Activated CD8-positive, alpha-beta memory T cell treated with anti-CD3 and anti-CD28 coated beads, Interleukin-2, amount 10 ng/mL, durations not matched to agents 7 days and 5 days (primary cell): ENCODE measurements around the gene FUOM. TPM values are rescaled to one million over a fixed set of nuclear protein-coding genes. Genes with fewer than 3 reads are reported as not detected.
A peak's percentile ranks its signal among the peaks of the same experiment; 100 is the strongest.

ENCODE experiments used
- ATAC-seq: fragments of 150-1000 bp; cut with Tn5 transposase; one replicate; pipeline ENCODE4 v1.10.0; 2021; ENCODE audit warnings: moderate library complexity
- CTCF ChIA-PET: fragments of 350-600 bp; sonication (Branson Sonifier 250); formaldehyde crosslinking; loops from one replicate; lab custom pipeline; 2021; ENCODE audit warnings: antibody characterized with exemption; lab: Charles Lee
- DNase-seq: peaks from one replicate; pipeline ENCODE4 v3.0.0-alpha.2; 2020
- H3K27ac Mint-ChIP-seq: one replicate; pipeline ENCODE4 v1.8.0; 2021; ENCODE audit warnings: mild to moderate bottlenecking, mixed read lengths
- H3K27me3 Mint-ChIP-seq: one replicate; pipeline ENCODE4 v1.8.0; 2021; ENCODE audit warnings: mixed read lengths
- H3K36me3 Mint-ChIP-seq: one replicate; pipeline ENCODE4 v1.8.0; 2021; ENCODE audit warnings: mild to moderate bottlenecking, mixed read lengths
- H3K4me1 Mint-ChIP-seq: one replicate; pipeline ENCODE4 v1.8.0; 2021; ENCODE audit warnings: mixed read lengths
- H3K4me3 Mint-ChIP-seq: one replicate; pipeline ENCODE4 v1.8.0; 2021; ENCODE audit warnings: mild to moderate bottlenecking, moderate library complexity, mixed read lengths
- H3K9me3 Mint-ChIP-seq: one replicate; pipeline ENCODE4 v1.8.0; 2022; ENCODE audit warnings: low read depth, mixed read lengths
- total RNA-seq, 2 experiments: library from RNA; stranded (reverse); gene quantifications; one replicate each; pipeline ENCODE4 v1.2.3, GENCODE V29; 2021

Gene FUOM
- total RNA-seq, 2 experiments from 2014 or later = 9.1 to 13.1 TPM

DNA sequence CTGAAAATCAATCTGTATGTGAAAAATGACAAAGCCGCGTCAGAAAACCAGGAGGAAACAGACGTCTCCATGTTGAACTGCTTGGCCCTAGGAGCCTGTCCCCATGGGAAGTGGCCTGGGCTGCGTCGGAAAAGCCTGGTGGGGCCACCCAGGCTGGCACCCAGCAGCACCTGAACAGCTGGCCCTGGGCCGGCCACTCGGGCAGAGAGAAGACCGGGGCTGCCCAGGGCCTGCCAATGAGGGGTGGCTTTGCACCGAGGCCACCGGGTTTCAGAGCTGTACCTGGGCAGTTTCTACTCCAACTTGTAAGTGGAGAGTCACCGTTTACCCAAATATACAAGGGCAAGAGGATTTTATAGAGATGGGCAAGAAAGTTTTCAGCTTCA is 1.1 kb upstream of the FUOM start:
- no peaks in the 10 kb centered on the region for H3K9me3 Mint-ChIP-seq
- peaks cover 2% of the 10 kb centered on the region for H3K36me3 Mint-ChIP-seq
- DNase-seq (no peak), ATAC-seq (no peak)
- H3K27ac Mint-ChIP-seq = no peak overlapping the region
- no peaks in the 10 kb centered on the region for H3K27me3 Mint-ChIP-seq
- CTCF ChIA-PET = interaction anchor here (0.6 to 1.5 kb wide), 3 partner anchors 28 to 45 kb away, joined by 3 to 7 read pairs (median 3); no protein-coding TSS in a partner anchor
- no peak overlapping the region for H3K4me3 Mint-ChIP-seq
- peaks cover 13% of the 10 kb centered on the region for H3K4me1 Mint-ChIP-seq

DNA sequence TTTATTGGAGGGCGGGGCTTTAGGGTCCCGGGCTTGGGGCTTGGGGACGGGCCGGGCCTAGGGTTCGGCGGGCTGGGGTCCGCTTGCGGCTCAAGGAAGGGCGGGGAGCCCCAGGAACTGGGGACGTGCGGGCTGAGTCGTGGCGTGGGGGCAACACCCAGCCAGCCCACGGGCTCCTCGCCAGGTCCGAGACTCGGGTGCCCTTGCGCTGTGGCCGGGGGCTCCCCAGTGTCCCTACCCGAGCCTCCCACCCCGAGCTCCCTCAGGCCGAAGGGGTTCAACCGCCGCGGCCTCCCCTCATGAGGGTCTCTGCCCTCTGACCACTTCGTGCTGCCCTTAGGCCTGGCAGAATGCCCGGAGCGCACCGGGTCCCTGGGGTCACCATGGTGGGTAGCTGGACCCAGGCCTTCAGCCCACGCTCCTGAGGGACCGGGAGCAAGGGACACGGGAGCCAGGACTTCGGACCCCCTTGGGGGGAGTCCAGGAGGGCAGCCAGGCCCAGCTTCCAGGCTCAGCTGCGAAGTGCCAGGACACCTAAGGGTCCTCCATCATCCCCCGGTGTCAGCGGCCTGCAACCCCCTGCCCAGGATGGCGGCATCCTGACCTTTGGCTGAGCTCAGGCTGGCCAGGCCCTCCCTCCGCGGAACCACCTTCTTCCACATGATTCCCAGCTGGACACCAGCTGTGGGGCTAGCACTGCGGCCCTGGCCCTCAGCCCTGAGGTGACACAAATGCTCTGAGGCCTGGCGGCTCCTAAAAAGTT is 524 bp upstream of the FUOM start:
- H3K36me3 Mint-ChIP-seq = peaks cover 2% of the 10 kb centered on the region
- no peak overlapping the region for H3K27ac Mint-ChIP-seq

DNA sequence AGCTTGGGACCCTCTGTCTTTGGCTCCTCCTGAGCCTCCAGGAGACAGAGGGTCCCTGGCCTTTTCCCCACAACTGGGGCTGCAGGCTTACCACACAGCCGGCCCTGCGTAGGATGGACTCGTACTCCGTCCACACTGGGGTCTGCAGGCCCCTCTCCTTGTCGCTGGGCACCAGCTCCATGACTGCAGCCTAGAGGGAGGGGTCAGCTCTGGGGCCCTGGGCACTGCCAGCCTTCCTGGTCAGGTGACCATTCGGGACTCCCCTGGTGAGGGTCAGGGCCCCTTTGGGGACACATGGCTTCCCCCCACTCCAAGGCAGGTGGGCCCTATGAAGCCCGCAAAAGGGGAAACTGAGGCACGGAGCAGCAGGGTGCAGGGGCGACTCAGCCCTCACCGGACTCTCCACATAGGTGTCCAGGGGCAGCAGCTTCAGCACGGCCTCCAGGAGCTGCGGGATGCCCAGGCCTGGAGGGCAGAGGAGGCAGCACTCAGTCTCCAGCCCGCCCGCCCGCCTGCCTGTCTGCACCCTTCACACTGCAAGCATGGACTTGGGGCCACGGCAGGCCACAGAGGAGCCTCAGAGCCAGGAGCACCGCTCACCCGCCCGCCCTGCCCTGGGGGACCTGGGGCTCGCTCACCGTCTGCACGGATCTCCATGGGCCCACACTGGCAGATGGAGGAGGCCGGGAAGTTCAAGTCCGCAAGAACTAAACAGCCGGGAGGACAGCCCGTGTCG is 1.1 kb downstream of the FUOM start:
- H3K36me3 Mint-ChIP-seq = no peaks in the 10 kb centered on the region
- CTCF ChIA-PET = interaction anchor here (1.1 to 1.5 kb wide), 5 partner anchors 27 to 82 kb away, joined by 3 to 7 read pairs (median 3); no protein-coding TSS in a partner anchor
- no peak overlapping the region for H3K27ac Mint-ChIP-seq
- no peaks in the 10 kb centered on the region for H3K9me3 Mint-ChIP-seq
- H3K27me3 Mint-ChIP-seq = no peaks in the 10 kb centered on the region
- H3K4me1 Mint-ChIP-seq = peaks cover 7% of the 10 kb centered on the region
- no peak for DNase-seq
- ATAC-seq = no peak
- peak overlapping the region; percentile 62 for H3K4me3 Mint-ChIP-seq

More for the DNA sequence above, 524 bp upstream of the FUOM start:
- H3K27me3 Mint-ChIP-seq = no peaks in the 10 kb centered on the region
- ATAC-seq (peak; percentile 28), DNase-seq (no peak)
- H3K4me3 Mint-ChIP-seq = no peak overlapping the region
- CTCF ChIA-PET = interaction anchor here (0.6 to 1.5 kb wide), 7 partner anchors 10 to 83 kb away, joined by 3 to 7 read pairs (median 3); no protein-coding TSS in a partner anchor
- H3K4me1 Mint-ChIP-seq = peaks cover 13% of the 10 kb centered on the region
- H3K9me3 Mint-ChIP-seq = no peaks in the 10 kb centered on the region

DNA sequence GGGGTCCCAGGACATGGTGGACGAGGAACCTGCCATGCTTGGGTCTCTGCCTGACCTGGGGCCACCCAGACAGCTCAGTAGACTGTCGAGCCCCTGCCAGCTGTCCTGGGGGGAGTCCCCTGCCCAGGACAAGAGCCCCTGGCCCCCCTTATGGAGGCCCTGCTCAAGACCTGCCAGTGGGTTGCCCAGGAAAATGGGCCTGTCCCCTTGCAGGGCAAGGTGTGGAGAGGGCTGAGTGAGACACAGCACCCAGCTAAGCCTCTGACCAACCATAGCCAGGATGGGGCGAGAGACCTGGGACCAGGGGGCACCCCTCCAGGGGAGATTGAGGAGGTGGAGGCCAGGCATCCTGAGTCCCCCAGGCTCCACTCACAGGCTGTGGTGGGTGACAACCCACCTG is 1.8 kb downstream of the FUOM start:
- Mint-ChIP-seq H3K27me3 (no peaks in the 10 kb centered on the region), H3K36me3 (no peaks in the 10 kb centered on the region), H3K4me3 (no peak overlapping the region), H3K27ac (no peak overlapping the region), H3K9me3 (no peaks in the 10 kb centered on the region), H3K4me1 (peaks cover 2% of the 10 kb centered on the region)
- CTCF ChIA-PET = interaction anchor here (1.1 to 1.2 kb wide), 2 partner anchors 27 to 35 kb away, joined by 3 read pairs; no protein-coding TSS in a partner anchor
- ATAC-seq (no peak), DNase-seq (no peak)

DNA sequence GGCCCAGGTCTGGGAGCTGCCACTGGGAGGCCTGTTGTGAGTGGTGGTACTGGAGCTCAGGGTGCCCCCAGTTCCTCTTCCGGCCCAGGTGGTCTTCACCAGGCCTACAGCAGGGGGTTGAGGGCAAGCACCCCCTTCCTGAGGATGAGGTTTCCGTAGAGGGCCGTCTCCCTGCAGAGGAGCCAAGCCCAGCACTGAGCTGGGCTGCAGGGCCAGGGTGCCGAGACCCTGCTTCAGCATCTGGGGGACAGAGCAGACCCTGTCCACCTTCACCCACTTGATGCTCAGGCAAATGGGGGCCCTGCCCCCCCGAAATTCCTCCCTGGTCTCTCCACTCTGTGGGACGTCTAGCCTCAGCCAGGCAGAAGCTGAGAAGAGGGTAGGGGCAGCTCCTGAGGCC is 2.6 kb downstream of the FUOM start:
- no peaks in the 10 kb centered on the region for H3K27me3 Mint-ChIP-seq
- CTCF ChIA-PET = interaction anchor here (1.2 kb wide), 1 partner anchor 26 kb away, joined by 3 read pairs; no protein-coding TSS in a partner anchor
- H3K4me3 Mint-ChIP-seq = no peak overlapping the region
- no peaks in the 10 kb centered on the region for H3K9me3 Mint-ChIP-seq
- H3K36me3 Mint-ChIP-seq = no peaks in the 10 kb centered on the region
- DNase-seq (no peak), ATAC-seq (no peak)
- H3K27ac Mint-ChIP-seq = no peak overlapping the region
- peaks cover 2% of the 10 kb centered on the region for H3K4me1 Mint-ChIP-seq

DNA sequence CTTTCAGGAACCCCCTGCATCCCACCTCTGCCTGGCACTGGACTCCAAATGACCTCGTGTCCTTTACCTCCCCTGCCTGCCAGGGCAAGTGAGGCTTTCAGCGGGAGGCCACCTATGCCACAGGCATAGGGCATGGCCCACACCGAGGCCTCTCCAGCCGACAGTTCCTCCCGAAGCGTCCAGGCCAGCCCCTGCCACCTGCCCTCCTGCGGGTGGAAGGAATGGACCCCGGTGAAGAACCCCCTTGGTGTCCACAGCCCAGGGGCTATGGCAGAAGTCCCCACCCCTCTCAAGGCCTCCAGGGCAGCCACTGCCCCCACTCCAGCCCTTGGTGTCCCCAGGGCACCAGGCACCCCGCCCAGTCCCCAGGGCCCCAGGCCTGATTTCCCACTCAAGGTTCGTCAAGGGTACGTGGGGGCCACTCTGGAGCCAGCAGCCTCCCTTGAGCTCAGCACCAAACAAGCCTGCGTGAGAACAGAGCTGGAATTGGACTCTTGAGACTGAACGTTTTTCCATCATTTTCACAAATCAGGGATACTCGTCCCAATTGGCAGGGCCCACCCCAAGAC is 3.1 kb downstream of the FUOM start:
- CTCF ChIA-PET = no interaction called here
- Mint-ChIP-seq H3K4me1 (peaks cover 2% of the 10 kb centered on the region), H3K27ac (no peak overlapping the region), H3K27me3 (no peaks in the 10 kb centered on the region), H3K9me3 (no peaks in the 10 kb centered on the region), H3K4me3 (no peak overlapping the region), H3K36me3 (no peaks in the 10 kb centered on the region)
- DNase-seq (no peak), ATAC-seq (no peak)

DNA sequence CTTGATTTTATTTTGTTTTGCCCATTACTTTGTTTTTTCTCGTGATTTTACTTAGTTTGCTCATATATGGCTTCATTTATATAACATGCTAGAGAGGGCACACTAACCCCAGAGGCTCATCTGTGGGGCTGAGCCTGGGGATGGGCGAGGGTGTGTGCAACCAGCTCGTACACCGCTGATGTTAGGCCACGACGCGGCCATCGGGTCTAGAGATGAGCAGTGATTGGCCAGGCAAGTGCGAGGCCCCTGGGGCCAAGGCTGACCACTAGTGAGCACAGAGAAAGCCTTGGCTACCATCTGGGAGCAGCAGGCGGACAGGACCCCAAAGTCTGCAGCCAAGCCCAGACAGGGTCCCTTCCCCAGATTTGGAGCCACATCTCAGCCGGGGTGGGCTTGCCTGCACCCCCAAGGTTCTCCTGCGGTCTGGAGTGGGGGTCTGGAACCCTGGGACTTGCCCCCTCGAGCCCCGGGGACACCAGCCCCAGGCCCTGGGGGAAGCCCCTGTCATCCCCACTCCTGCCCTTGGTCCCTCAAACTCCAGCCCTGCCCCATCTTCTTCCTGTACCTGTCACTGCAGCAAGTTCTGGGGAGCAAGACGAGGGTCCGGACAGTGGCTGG is 3.7 kb downstream of the FUOM start:
- Mint-ChIP-seq H3K4me3 (no peak overlapping the region), H3K27me3 (no peaks in the 10 kb centered on the region), H3K4me1 (peaks cover 4% of the 10 kb centered on the region), H3K36me3 (no peaks in the 10 kb centered on the region), H3K9me3 (no peaks in the 10 kb centered on the region), H3K27ac (no peak overlapping the region)
- DNase-seq (no peak), ATAC-seq (no peak)
- CTCF ChIA-PET = interaction anchor here (0.7 to 2.3 kb wide), 2 partner anchors 24 to 1467 kb away, joined by 3 to 7 read pairs; no protein-coding TSS in a partner anchor

DNA sequence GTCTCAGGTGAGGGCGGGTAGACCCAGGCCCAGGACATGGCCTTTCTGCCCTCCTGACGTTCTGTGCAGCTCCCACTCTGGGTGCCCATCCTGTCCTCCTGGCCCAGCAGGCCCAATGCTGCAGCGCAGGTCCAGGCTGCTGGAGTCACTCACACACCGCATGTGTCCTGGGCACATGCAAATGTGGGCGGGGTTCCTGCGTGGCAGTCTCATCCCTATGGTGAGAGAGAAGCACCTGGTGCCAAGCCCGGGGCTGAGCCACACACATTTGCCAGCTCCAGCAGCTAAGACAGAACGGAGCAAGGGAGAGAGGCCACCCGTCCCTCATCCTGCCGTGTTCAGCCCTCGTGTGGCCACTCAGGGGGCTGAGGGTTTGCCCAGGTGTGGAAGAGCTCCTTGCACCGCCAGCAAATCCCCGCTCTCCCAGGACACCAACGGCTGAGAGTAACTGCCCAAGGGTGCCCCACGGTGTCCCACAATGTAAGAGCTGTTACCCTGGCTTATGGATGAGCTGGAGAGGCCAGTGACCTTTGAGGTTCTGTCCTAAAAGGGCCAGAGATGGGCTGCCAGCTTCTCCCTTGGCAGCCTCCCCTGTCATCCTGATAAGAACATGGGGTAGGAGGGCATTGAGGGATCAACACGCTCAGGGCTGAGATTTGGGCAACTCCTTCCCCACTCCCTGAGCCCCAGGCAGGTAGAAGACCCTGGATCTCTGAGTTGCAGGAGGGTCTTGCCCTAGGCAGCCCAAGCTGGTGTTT is 4.4 kb downstream of the FUOM start:
- Mint-ChIP-seq H3K4me3 (no peak overlapping the region), H3K27me3 (no peaks in the 10 kb centered on the region), H3K4me1 (peaks cover 5% of the 10 kb centered on the region), H3K27ac (no peak overlapping the region), H3K9me3 (no peaks in the 10 kb centered on the region), H3K36me3 (no peaks in the 10 kb centered on the region)
- ATAC-seq (no peak), DNase-seq (no peak)
- CTCF ChIA-PET = interaction anchor here (0.7 to 2.3 kb wide), 3 partner anchors 23 to 1466 kb away, joined by 3 to 7 read pairs (median 3); no protein-coding TSS in a partner anchor

DNA sequence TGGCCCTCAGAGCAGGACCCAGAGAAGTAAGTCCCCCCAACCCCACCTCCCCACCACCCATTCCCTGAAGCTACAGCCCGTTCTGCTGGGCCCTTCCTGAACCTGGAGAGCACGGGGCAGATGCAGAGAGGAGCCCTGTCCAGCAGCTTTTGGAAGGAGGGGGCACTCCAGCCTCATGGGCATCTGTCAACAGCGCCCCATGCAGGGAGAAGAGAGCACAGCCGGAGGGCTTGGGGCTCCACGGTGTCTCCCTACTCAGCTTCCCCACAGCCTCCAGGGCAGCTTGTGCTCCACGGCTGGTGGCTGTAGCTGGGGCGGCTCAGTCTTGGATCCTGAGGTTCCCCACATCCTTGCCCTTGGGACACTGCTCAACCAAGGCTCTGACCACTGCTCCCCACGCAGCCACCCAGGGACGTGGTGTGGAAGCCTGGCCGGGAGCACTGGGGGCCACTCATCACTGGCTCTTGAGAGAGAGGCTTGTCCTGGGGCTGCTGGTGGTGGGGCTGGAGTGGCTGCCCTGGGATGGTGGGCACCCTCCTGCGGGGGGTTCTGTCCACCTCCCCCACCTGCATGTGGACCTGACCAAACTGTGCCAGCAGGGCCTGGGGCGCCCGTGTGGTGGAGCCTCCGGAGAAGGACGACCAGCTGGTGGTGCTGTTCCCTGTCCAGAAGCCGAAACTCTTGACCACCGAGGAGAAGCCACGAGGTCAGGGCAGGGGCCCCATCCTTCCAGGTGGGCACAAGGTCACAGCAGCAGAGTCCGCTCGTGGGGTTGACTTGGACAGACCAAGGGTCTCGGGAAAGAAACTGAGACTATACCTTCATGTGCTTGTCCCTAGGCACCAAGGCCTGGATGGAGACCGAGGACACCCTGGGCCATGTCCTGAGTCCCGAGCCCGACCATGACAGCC is 6.2 kb downstream of the FUOM start:
- peaks cover 5% of the 10 kb centered on the region for H3K4me1 Mint-ChIP-seq
- H3K9me3 Mint-ChIP-seq = no peaks in the 10 kb centered on the region
- H3K27me3 Mint-ChIP-seq = no peaks in the 10 kb centered on the region
- CTCF ChIA-PET = interaction anchor here (1.0 to 2.3 kb wide), 2 partner anchors 16 to 22 kb away, joined by 3 to 7 read pairs; no protein-coding TSS in a partner anchor
- no peaks in the 10 kb centered on the region for H3K36me3 Mint-ChIP-seq
- H3K4me3 Mint-ChIP-seq = no peak overlapping the region
- H3K27ac Mint-ChIP-seq = no peak overlapping the region
- ATAC-seq (no peak), DNase-seq (no peak)

DNA sequence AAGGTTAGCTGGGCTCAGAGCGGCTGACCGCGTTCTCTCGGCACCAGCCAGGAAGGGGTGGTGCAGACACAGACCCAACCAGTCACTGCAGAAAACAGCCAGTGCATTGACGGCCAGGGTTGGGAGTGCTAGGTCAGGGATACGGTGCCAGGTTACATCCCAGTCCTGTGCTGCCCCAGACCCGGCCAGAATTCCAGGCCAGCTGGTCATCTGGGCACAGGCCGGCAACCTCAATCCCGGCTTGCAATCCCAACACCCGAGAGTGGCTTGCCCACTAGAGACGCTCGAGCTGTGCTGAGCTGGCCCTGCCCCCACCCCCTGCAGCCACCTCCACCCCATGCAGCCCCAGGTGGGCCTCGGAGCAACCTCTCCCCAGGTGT is 6.9 kb downstream of the FUOM start:
- peaks cover 2% of the 10 kb centered on the region for H3K4me1 Mint-ChIP-seq
- H3K36me3 Mint-ChIP-seq = no peaks in the 10 kb centered on the region
- no peak overlapping the region for H3K27ac Mint-ChIP-seq
- ATAC-seq (no peak), DNase-seq (no peak)
- CTCF ChIA-PET = no interaction called here
- no peaks in the 10 kb centered on the region for H3K9me3 Mint-ChIP-seq
- H3K27me3 Mint-ChIP-seq = no peaks in the 10 kb centered on the region
- H3K4me3 Mint-ChIP-seq = no peak overlapping the region

DNA sequence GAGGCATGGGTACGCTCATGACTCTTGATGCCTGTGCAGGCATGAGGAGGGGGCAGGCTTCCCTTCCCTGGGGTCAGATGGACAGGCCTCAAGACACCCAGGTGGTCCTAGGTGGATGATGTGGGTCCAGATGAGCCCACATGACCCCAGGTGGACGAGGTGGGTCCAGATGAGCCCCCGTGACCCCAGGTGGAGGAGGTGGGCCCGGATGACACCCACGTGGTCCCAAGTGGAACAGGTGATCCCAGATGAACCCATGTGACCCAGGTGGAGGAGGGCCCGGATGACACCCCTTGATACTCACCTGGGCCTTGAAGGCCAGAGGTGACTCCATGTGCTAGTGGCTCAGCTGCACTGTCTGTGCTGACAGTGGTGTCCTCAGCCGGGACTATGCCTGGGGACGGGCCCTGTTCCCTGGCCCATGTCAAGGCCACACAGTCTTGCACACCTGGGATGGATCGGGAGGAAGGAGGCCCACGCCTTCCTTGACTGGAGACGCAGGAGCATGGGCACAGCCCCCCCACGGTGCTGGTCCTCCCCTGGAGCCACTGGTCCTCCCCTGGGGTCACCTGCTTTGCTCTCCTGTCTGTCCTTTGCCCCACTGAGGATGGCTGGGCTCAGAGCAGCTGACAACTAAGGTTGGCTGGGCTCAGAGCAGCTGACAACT is 7.4 kb downstream of the FUOM start:
- ATAC-seq = no peak
- no peak overlapping the region for H3K4me3 Mint-ChIP-seq

More for the DNA sequence above, 7.4 kb downstream of the FUOM start:
- no peaks in the 10 kb centered on the region for H3K36me3 Mint-ChIP-seq
- H3K4me1 Mint-ChIP-seq = peaks cover 2% of the 10 kb centered on the region
- peaks cover 5% of the 10 kb centered on the region for H3K27me3 Mint-ChIP-seq
- H3K27ac Mint-ChIP-seq = no peak overlapping the region
- CTCF ChIA-PET = no interaction called here
- H3K9me3 Mint-ChIP-seq = no peaks in the 10 kb centered on the region
- DNase-seq = no peak
